Measurements from ENCODE around the gene UST. TPM values are rescaled to one million over a fixed set of nuclear protein-coding genes. Genes with fewer than 3 reads are reported as not detected.

UST gene
- total RNA-seq, 1 donor from 2014 or later = 5.2 TPM

GRCh38 chr6:148836751-148837150 lies 89.9 kb downstream of the UST start:
- Histone ChIP-seq H3K36me3 (ENCODE audit: control insufficient read depth, insufficient read depth, low read length) (no peaks in the 10 kb centered on the region), H3K27me3 (ENCODE audit: control insufficient read depth, insufficient read depth, low read length) (no peaks in the 10 kb centered on the region), H3K4me3 (ENCODE audit: low read depth, low read length) (no peak overlapping the region)
- TF ChIP-seq CTCF (IDR thresholded peaks at IDR 0.05; ENCODE audit: insufficient read depth, low read length, poor library complexity, severe bottlenecking) = no peak
- no peak for DNase-seq (ENCODE audit: low read depth)

GRCh38 chr6:148837941-148838340 lies 91.1 kb downstream of the UST start:
- DNase-seq (ENCODE audit: low read depth) = no peak
- TF ChIP-seq CTCF (IDR thresholded peaks at IDR 0.05; ENCODE audit: insufficient read depth, low read length, poor library complexity, severe bottlenecking) = no peak
- H3K27me3 ChIP-seq (ENCODE audit: control insufficient read depth, insufficient read depth, low read length) = no peaks in the 10 kb centered on the region
- H3K4me3 ChIP-seq (ENCODE audit: low read depth, low read length) = no peak overlapping the region
- no peaks in the 10 kb centered on the region for H3K36me3 ChIP-seq (ENCODE audit: control insufficient read depth, insufficient read depth, low read length)

- Histone ChIP-seq H3K36me3 (ENCODE audit: control insufficient read depth, insufficient read depth, low read length) (no peaks in the 10 kb centered on the region), H3K4me3 (ENCODE audit: low read depth, low read length) (no peak overlapping the region), H3K27me3 (ENCODE audit: control insufficient read depth, insufficient read depth, low read length) (no peaks in the 10 kb centered on the region)
- no peak for TF ChIP-seq CTCF (IDR thresholded peaks at IDR 0.05; ENCODE audit: insufficient read depth, low read length, poor library complexity, severe bottlenecking)
- no peak for DNase-seq (ENCODE audit: low read depth)
These were observed 92.2 kb downstream of the UST start for GRCh38 chr6:148839044-148839443.

GRCh38 chr6:148840256-148840655 lies 93.4 kb downstream of the UST start:
- Histone ChIP-seq H3K27me3 (ENCODE audit: control insufficient read depth, insufficient read depth, low read length) (no peaks in the 10 kb centered on the region), H3K4me3 (ENCODE audit: low read depth, low read length) (no peak overlapping the region), H3K36me3 (ENCODE audit: control insufficient read depth, insufficient read depth, low read length) (no peaks in the 10 kb centered on the region)
- no peak for TF ChIP-seq CTCF (IDR thresholded peaks at IDR 0.05; ENCODE audit: insufficient read depth, low read length, poor library complexity, severe bottlenecking)
- DNase-seq (ENCODE audit: low read depth) = no peak

GRCh38 chr6:148842296-148843019 lies 95.6 kb downstream of the UST start:
- Histone ChIP-seq H3K4me3 (ENCODE audit: low read depth, low read length) (no peak overlapping the region), H3K27me3 (ENCODE audit: control insufficient read depth, insufficient read depth, low read length) (no peaks in the 10 kb centered on the region), H3K36me3 (ENCODE audit: control insufficient read depth, insufficient read depth, low read length) (no peaks in the 10 kb centered on the region)
- TF ChIP-seq CTCF (IDR thresholded peaks at IDR 0.05; ENCODE audit: insufficient read depth, low read length, poor library complexity, severe bottlenecking) = no peak
- no peak for DNase-seq (ENCODE audit: low read depth)

- no peak overlapping the region for H3K4me3 ChIP-seq (ENCODE audit: low read depth, low read length)
- no peak for TF ChIP-seq CTCF (IDR thresholded peaks at IDR 0.05; ENCODE audit: insufficient read depth, low read length, poor library complexity, severe bottlenecking)
- DNase-seq (ENCODE audit: low read depth) = no peak
- no peaks in the 10 kb centered on the region for H3K27me3 ChIP-seq (ENCODE audit: control insufficient read depth, insufficient read depth, low read length)
- H3K36me3 ChIP-seq (ENCODE audit: control insufficient read depth, insufficient read depth, low read length) = no peaks in the 10 kb centered on the region
These were observed 98.6 kb downstream of the UST start for GRCh38 chr6:148845464-148845863.
